ENCODE data around the gene SERPINB6.
A peak's percentile ranks its signal among the peaks of the same experiment; 100 is the strongest.

SERPINB6 gene

DNA sequence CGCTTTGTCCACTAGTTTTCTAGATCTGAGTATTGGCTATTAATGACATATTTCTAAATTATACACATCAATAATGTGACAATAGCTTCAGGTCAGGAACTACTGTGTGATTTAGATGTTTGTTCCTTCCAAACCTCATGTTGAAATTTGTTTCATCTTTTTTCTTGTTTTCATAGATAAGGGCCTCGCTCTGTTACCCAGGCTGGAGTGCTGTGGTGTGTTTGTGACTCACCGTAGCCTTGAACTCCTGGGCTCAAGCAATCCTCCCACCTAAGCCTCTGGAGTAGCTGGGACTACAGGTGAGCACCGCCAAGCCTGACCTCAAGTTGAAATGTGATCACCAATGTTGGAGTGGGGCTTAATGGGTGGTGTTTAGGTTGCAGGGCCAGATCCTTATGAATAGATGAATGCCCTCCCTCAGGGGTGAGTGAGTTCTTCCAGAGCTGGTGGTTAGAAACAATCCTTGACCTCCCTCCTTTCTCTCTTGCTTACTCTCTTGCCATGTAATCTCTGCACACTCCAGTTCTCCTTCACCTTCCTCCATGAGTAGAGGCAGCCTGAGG, 22.5 kb upstream of the SERPINB6 start:
- Histone ChIP-seq H3K36me3 (replicated peaks) (no peaks in the 10 kb centered on the region), H3K27me3 (replicated peaks) (no peaks in the 10 kb centered on the region), H3K4me3 (ENCODE audit: low read depth, low read length) (no peak overlapping the region), H3K27ac (no peak overlapping the region)
- no peak for DNase-seq
- TF ChIP-seq, protein P1, sequence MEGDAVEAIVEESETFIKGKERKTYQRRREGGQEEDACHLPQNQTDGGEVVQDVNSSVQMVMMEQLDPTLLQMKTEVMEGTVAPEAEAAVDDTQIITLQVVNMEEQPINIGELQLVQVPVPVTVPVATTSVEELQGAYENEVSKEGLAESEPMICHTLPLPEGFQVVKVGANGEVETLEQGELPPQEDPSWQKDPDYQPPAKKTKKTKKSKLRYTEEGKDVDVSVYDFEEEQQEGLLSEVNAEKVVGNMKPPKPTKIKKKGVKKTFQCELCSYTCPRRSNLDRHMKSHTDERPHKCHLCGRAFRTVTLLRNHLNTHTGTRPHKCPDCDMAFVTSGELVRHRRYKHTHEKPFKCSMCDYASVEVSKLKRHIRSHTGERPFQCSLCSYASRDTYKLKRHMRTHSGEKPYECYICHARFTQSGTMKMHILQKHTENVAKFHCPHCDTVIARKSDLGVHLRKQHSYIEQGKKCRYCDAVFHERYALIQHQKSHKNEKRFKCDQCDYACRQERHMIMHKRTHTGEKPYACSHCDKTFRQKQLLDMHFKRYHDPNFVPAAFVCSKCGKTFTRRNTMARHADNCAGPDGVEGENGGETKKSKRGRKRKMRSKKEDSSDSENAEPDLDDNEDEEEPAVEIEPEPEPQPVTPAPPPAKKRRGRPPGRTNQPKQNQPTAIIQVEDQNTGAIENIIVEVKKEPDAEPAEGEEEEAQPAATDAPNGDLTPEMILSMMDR (IDR thresholded peaks at IDR 0.05; ENCODE audit: low read depth, low read length, missing control alignments): no peak
- in situ Hi-C loops (cut with HindIII; ENCODE audit: low pct_ligation_motif_present, low sequenced_read_pairs): no loop called here

DNA sequence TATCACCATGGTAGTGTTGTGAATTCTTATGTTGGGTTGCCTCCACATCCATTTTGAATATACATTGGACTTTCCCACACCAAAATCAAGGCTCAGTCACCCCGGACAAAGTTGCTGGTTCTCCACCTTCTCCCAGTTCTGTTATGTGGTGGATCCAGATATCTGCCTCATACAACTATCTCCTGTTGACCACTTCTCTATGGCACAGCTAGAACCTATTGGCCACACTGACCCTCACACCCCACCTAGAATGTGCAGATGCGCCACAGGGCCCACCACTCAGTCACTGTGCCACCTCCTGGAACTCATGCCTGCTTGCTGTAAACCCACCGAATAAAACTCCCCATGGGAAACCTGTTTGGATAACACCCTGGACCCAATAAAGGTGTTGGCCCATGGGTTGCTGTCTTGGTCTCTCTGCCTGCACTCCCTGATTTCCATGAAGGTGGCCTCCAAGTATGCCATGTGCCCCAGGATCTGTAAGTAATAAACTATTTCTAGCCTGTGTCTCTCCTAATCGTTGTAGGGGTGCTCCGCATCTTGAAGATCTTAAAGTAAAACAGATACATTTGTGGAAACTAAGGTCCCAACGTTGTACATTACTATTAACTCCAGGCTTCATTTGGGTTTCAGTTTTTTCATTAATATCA, 21.1 kb upstream of the SERPINB6 start:
- DNase-seq: no peak
- H3K27ac ChIP-seq: no peak overlapping the region

DNA sequence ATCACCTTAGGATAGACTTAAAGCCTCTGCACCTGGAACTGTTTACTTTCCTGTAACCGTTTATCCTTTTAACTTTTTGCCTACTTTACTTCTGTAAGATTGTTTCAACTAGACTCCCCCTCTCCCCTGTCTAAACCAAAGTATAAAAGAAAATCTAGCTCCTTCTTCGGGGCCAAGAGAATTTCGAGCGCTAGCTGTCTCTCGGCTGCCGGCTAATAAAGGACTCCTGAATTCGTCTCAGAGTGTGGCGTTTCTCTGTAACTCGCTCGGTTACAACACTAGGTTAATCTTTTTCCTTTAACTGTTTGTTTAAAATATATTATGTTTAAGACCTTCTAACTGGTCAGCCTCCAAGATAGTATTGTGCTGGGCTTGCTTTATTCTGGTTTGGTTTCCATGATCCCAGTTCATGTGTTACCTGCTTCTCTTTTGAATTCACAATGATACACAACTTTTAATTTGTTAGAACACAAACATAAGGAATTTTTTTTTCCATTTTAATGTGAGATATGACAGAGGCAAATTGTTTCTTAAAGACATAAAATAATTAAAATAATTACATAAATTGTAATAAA, 19.7 kb upstream of the SERPINB6 start:
- in situ Hi-C loops (cut with HindIII; ENCODE audit: low pct_ligation_motif_present, low sequenced_read_pairs): no loop called here
- Histone ChIP-seq H3K27ac (peak overlapping the region; percentile 98), H3K4me3 (ENCODE audit: low read depth, low read length) (peak overlapping the region; percentile 71), H3K36me3 (replicated peaks) (no peaks in the 10 kb centered on the region), H3K27me3 (replicated peaks) (no peaks in the 10 kb centered on the region)
- TF ChIP-seq, protein P1 (IDR thresholded peaks at IDR 0.05; ENCODE audit: low read depth, low read length, missing control alignments): no peak
- no peak for DNase-seq

More for the DNA sequence above, 21.1 kb upstream of the SERPINB6 start:
- Histone ChIP-seq H3K27me3 (replicated peaks) (no peaks in the 10 kb centered on the region), H3K4me3 (ENCODE audit: low read depth, low read length) (no peak overlapping the region), H3K36me3 (replicated peaks) (no peaks in the 10 kb centered on the region)
- in situ Hi-C loops (cut with HindIII; ENCODE audit: low pct_ligation_motif_present, low sequenced_read_pairs): no loop called here
- TF ChIP-seq, protein P1 (IDR thresholded peaks at IDR 0.05; ENCODE audit: low read depth, low read length, missing control alignments): no peak

DNA sequence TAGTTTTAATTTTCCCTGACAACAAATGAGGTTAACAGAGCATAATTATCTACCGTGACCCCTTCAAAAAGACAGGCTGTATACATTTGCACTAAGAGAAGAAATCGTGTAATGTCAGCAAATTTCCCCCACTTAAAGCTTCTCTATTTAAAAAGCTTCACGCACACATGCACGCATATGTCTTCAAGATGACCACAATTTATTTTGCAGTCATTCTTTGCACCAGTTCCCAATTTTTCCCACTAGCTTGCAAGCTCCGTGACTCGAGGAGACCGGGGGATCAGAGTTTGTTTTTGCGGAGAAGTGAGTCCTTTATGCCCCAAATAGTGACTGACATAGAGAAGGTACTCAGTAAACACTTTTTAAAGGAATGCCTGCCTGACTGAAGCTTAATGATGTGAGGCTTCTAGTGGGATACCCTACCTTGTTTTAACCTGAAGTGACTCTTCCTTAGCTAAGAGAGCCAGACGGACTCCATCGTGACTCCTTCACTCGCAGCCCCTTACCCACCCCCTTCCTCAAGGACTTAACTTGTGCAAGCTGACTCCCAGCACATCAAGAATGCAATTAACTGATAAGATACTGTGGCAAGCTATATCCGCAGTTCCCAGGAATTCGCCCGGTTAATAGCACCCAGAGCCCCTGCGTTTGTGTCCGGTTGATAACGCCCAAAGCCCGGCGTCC, 19.0 kb upstream of the SERPINB6 start:
- in situ Hi-C loops (cut with HindIII; ENCODE audit: low pct_ligation_motif_present, low sequenced_read_pairs): no loop called here
- Histone ChIP-seq H3K4me3 (ENCODE audit: low read depth, low read length) (peak overlapping the region; percentile 71), H3K27me3 (replicated peaks) (no peaks in the 10 kb centered on the region), H3K36me3 (replicated peaks) (no peaks in the 10 kb centered on the region), H3K27ac (peak overlapping the region; percentile 98)
- TF ChIP-seq, protein P1 (IDR thresholded peaks at IDR 0.05; ENCODE audit: low read depth, low read length, missing control alignments): no peak
- peak; percentile 60 for DNase-seq

DNA sequence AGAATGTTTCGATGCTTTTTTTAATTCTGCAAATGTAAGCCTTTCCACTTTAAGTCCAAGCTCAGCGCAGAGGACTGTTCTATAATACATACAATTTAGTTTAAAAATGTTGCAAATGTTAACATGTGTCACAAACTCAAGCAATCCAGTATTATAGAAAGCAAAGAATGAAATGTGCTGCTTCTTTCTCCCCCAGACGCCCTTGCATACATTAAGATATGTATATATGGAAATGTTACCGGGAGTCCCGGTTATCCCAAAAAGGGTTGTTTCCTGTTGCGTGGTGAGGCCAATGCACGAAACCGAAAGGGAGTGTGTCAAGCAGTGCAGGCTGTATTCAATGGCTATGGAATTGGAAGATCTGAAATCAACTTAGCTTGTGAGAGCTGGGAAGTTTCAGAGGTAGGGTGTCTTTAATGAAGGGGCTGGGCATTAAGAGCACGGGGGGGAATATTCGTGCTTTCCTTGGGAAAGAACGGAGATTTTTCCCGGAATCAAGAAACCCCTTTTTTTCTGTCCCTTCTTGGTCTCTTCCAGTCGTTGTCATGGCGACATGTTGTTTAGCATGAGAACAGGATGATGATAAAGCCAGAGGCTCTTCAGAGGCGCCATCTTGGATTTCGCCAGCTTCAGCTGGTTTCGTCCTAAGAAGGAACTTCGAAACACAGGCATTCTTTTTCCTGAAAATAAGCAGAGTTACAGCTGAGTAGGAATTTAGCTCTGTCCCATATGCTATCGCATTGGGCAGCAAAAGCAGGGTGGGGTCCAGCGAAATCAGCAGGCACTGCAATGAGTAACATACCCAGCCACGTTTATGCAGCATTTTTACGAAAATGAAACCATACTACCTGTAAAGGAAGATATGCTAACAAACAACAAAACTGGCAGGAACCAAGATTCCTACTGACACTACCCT, 18.2 kb upstream of the SERPINB6 start:
- peak; percentile 97 for DNase-seq
- in situ Hi-C loops (cut with HindIII; ENCODE audit: low pct_ligation_motif_present, low sequenced_read_pairs): no loop called here
- TF ChIP-seq, protein P1 (IDR thresholded peaks at IDR 0.05; ENCODE audit: low read depth, low read length, missing control alignments): no peak
- Histone ChIP-seq H3K36me3 (replicated peaks) (no peaks in the 10 kb centered on the region), H3K27me3 (replicated peaks) (no peaks in the 10 kb centered on the region), H3K27ac (peak overlapping the region; percentile 98), H3K4me3 (ENCODE audit: low read depth, low read length) (peak overlapping the region; percentile 71)

Data from brain microvascular endothelial cell (primary cell).